Amniotic epithelial cell (primary cell): ENCODE data around the gene VRK3.

ENCODE experiments used
- DNase-seq: peaks from one replicate; pipeline ENCODE4 v3.0.0-alpha.2; 2010; ENCODE audit warnings: low read depth

VRK3 gene

DNA sequence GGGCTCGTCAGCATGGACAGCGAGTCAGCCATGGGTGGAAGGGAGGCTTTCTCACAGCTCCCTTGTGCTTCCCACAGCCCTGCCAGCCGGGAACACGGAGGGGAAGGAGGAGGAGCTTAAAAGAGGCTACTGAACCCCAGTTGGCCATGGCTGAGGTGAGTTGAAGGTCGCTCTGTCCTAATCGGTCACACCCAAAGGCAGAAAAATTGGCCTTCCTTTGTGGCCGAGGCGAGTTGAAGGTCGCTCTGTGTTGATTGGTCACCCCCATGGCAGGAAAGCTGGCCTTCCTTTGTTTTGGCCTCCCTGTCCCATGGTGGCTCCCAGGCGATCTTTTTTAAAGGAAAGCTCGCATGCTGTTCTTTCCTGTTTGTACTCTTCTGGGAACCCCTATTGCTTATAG is 5.8 kb upstream of the VRK3 start:
- DNase-seq, result no peak

- no peak for DNase-seq
Observed at GRCh38 chr19:50030225-50030624, 5.1 kb upstream of the VRK3 start.

- no peak for DNase-seq
Observed at GRCh38 chr19:50026550-50026906, 1.4 kb upstream of the VRK3 start.

GRCh38 chr19:50025794-50026549 is 800 bp upstream of the VRK3 start, which contains the start of gene ZNF473:
Gene ZNF473 (plus strand): TSS chr19:50026005. CDS start chr19:50031083, 5,078 bp downstream.
- peak; percentile 94 for DNase-seq

DNA sequence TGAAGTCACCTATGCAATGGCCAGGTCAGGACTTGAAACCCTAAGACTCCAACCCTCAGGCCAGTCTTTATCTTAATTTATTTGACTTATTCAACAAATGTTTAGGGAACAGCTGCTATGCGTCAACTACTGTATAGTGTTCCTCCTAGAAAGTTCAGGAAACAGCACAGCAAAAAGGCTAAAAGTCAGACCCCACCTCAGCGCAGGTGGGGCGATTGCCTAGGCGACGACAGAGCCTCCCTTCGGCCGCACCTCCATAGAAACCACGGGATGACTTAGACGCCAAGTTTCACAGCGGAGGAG is 502 bp downstream of the VRK3 start:
- no peak for DNase-seq

DNA sequence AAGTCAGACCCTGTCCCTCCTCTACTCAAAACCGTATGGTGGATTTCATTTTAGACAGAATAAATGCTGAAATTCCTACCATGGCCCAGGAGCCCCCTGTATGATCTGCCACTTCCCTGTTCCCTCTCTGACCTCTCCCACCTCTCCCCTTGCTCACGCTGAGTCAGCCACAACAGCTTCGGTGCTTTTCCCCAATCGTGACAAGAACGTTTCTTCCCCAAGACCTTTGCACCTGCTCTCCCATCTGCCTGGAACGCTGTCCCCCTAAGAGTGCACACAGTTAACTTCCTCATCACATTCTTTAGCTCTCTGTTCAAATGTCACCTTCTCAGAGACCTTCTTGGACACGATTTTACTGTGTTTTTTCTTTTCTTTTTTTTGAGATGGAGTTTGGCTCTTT is 2.3 kb downstream of the VRK3 start:
- DNase-seq, result no peak

DNA sequence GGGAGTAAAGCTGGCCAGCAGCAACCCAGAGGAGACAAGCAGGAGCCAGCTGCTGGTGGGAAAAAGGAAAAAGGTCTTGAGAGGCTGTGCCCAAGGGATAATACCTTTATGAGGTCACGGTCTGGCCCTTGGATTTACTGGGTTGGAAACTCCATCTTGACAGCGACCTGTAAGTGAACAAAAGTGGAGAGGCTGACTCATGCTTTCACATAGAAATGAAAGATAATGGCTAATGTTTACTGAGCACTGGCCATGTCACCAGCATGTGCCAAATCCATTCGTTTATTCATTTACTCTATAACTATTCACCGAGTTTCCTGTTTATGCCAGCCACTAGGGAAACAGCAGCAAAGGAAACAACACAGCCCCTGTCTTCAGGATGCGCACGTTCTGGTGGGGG is 4.7 kb downstream of the VRK3 start:
- DNase-seq, result no peak

GRCh38 chr19:50016225-50016807 is 8.9 kb downstream of the VRK3 start:
- DNase-seq, result no peak

DNA sequence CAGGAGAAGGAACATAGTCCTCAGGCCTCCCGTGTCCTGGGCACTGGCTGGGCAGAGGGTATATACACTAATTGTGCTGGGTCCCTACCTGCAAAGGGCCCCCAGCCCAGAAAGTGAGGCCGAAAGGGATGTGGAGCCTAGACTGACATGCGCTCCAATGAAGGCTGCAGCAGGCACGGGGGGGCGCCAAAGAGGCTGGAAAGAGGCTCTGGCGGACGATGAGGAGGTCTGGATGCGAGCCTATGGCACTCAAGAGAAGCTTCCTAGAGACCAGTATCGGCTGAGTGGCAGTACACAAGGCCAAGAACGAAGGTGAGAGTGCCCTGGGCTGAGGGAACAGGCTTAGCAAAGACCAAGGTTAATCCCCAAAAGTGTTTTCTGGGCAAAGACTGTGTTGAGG is 16.6 kb downstream of the VRK3 start:
- DNase-seq, result no peak

- DNase-seq, result no peak
Observed at GRCh38 chr19:50007947-50008346, 17.2 kb downstream of the VRK3 start.

GRCh38 chr19:50007170-50007569 is 18.0 kb downstream of the VRK3 start:
- no peak for DNase-seq

DNA sequence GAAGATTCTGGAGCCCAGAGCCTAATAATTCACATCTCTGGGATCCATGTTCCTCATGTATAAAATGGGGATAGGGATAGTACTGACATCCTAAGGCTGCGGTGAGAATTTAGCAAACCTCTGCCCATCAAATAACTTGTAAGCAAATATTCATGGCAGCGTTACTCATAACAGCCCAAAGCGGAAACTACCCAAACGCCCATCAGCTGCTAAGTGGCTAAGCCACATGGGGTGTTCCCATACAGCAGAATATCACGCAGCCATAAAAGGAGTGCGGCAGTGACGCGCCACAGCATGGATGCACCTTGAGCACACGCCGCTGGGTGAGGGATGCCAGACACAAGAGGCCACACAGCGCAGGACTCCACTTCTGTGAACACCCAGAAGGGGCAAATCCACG is 19.7 kb downstream of the VRK3 start:
- DNase-seq, result no peak

- DNase-seq, result peak; percentile 98
Observed at GRCh38 chr19:50003810-50004419, 21.3 kb downstream of the VRK3 start.

GRCh38 chr19:50003254-50003788 is 21.9 kb downstream of the VRK3 start:
- DNase-seq, result no peak

- no peak for DNase-seq
Observed at GRCh38 chr19:50002386-50002960, 22.7 kb downstream of the VRK3 start.

DNA sequence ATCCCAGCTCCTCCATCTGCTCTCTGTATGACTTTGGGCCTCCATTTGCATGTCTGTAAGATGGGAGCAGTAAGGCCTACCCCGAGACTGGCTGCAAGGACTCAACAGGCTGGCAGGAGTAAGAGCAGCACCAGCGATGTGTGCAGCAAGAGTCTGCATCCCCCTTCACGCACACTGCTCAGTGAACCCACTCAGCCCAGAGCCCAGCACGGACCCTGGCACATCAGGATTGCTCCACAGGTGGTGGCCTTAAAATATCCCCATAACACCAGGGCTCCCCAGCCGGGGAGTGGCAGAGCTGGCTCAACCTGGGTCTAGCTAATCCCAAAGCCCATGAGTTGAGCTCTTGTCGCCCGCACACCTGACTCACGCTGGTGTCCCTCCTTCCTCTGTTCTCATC is 23.4 kb downstream of the VRK3 start:
- DNase-seq, result no peak

GRCh38 chr19:50000841-50001557 is 24.2 kb downstream of the VRK3 start:
- DNase-seq, result no peak

GRCh38 chr19:50000038-50000840 is 24.9 kb downstream of the VRK3 start:
- no peak for DNase-seq

GRCh38 chr19:49999371-50000010 is 25.7 kb downstream of the VRK3 start:
- DNase-seq, result no peak

GRCh38 chr19:49997709-49998108 is 27.5 kb downstream of the VRK3 start:
- DNase-seq, result peak; percentile 51

DNA sequence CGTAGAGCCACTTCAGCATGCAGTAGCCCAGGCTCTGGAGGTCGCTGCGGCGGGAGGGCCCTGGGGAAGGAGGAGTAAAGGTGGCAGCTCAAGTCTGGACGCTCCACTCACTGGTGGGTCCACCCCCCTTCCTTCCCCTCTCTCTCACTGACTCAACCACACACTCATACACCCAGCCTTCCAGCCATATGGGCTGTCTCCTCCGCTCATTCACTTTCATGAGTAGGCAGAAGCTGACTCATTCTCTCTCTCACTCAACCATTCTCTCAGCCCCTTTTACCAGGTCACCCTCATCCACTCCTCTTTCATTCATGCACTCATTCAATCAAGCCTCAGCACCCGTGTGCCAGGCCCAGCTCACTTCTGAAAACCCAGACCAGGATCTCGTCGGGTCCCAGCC is 36.7 kb downstream of the VRK3 start:
- peak; percentile 55 for DNase-seq
